ENCODE results near the gene HHIP. TPM values are rescaled to one million over a fixed set of nuclear protein-coding genes. Genes with fewer than 3 reads are reported as not detected.

The HHIP gene
- total RNA-seq, 1 experiment from 2014 or later: 161 TPM

DNA sequence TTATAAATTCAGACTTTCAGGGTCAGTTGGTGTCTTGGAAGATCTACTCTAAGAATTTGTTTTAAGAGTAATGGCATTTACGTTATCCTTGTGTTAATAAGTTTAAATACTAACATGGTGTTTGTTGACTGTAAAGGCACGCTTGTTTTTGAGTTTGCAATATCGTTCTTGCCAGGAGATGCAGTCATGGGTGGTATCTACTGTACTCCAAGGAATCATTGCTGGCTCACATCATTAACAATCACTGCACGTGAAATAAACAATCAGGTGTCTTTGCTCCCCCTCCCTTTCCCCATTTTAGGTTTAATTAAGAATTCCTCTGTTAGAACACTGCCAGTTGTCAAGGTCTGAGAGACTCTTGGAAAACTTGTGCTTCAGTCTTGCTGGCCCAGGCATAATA, 1.6 kb downstream of the HHIP start:
- DNase-seq: no peak
- Histone ChIP-seq H3K9me3 (replicated peaks) (no peaks in the 10 kb centered on the region), H3K36me3 (peaks cover 18% of the 10 kb centered on the region), H3K4me3 (peak overlapping the region; percentile 77), H3K27ac (peak overlapping the region; percentile 84), H3K4me1 (peaks cover 18% of the 10 kb centered on the region), H3K27me3 (no peaks in the 10 kb centered on the region)

DNA sequence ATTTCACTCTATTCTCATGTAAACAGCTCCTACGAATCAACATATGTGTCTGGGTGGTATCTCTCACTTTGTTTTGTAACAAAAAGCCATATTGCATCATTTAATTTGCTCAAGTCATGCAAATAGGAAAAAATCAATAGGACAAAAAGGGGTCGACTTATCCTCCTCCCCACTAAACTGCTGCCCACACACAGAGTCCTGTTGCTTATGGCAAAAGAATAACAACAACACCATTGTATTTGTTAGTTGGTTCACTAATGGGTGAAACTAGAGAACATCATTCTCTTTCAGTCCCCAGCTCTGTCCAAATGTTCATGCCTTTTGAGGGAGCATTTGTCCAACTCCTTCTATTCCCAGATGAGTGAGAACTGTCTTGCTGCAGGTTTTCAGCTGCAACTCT, 2.1 kb downstream of the HHIP start:
- Histone ChIP-seq H3K4me1 (peaks cover 23% of the 10 kb centered on the region), H3K27ac (peak overlapping the region; percentile 84), H3K4me3 (peak overlapping the region; percentile 77), H3K36me3 (peaks cover 23% of the 10 kb centered on the region), H3K9me3 (replicated peaks) (no peaks in the 10 kb centered on the region), H3K27me3 (no peaks in the 10 kb centered on the region)
- peak; percentile 53 to 80 for DNase-seq

DNA sequence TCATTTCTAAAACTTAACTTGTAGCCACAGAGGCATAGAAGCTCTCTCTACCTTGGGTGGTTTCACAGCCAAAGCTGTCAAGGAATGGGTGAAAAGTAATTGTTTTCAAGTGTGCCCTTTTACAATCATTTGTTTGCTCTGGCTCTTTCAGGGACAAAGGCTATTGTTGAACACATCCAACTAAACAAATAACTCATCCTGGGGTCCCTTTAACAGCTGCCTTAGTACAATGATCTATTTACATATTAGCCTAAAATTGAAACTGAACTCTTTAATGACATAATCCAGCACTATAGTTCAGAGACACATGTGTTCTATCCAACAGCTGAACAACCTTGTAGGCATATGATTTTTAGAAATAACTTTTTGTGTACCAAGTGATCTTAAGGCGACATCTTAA, 3.7 kb downstream of the HHIP start:
- Histone ChIP-seq H3K36me3 (peaks cover 39% of the 10 kb centered on the region), H3K4me3 (peak overlapping the region; percentile 77), H3K27me3 (no peaks in the 10 kb centered on the region), H3K4me1 (peaks cover 36% of the 10 kb centered on the region), H3K9me3 (replicated peaks) (no peaks in the 10 kb centered on the region), H3K27ac (peak overlapping the region; percentile 84)
- peak in 1 of 2 experiments; percentile 63 for DNase-seq

DNA sequence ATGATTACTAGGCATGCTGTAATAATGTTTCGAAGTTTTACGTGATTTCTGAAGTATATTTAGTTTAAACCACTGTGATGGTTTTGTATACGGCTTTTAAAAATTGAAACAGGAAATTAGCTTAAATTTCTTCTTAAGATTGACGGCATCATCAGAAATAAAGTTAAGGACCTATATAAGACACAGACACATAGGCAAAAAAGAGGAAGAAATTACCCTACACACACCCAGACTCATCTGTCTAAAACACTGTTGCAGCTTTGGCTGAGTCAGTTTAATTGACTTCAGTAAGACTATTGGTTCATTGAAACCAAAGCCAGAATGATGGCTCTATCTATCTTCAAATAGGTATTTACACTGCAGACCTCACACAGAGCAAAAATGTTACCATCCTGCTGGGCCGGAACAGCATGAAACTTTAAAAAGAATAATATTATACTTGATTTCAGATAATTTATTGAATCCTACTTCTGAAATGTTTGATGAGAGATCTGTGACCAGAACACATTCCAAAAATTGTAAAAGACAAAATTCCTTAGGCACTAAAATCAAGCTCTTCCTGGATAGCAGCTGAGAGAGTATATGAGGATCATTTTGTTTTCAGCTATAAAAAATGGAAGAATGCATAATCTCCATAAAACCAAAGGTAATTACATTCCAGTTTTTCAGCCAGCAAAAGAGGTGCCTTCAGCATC, 4.5 kb downstream of the HHIP start:
- Histone ChIP-seq H3K4me3 (peak overlapping the region; percentile 77), H3K36me3 (peaks cover 47% of the 10 kb centered on the region), H3K27ac (peak overlapping the region; percentile 84), H3K27me3 (no peaks in the 10 kb centered on the region), H3K9me3 (replicated peaks) (no peaks in the 10 kb centered on the region), H3K4me1 (peaks cover 36% of the 10 kb centered on the region)
- DNase-seq: peak in 1 of 2 experiments; percentile 57

DNA sequence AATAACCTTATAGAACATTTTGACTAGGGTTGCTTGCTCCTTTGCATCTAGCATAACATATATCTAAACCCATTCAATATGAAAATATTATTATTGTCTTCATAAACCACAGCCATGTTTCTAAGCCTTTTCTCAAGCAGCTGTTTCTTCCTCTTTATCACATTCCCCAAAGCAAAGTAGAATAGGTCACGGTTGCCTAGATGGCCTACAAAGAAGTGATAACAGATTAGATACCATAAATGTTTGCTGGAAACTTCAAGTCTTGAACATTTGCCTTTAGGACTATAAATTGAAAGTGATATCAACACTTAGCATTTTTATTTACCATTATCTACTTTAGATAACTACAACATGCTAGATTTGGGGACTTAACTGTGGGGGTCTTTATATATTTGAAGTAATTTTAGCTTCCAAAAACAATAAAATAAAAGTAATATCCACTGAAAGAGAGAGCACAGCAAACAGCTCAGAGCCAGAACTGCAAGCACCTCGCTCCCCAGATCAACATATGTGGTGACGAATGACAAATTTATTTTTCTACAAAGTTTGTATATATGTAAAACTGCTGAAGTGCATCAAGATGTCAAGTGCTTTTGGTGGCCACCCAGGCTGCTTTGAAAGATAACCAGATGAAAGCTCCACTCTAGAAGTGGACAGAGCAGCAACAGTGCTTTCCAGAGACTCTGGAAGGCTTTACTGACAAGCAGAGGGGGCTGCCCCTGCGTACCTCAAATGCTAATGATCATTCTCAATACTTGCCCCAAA, 8.0 kb downstream of the HHIP start:
- H3K9me3 ChIP-seq (replicated peaks): no peaks in the 10 kb centered on the region
- H3K36me3 ChIP-seq: peaks cover 73% of the 10 kb centered on the region
- no peak overlapping the region for H3K4me3 ChIP-seq
- peak; percentile 29 to 55 for DNase-seq
- H3K27ac ChIP-seq: peak overlapping the region; percentile 55
- H3K27me3 ChIP-seq: no peaks in the 10 kb centered on the region
- peaks cover 36% of the 10 kb centered on the region for H3K4me1 ChIP-seq

DNA sequence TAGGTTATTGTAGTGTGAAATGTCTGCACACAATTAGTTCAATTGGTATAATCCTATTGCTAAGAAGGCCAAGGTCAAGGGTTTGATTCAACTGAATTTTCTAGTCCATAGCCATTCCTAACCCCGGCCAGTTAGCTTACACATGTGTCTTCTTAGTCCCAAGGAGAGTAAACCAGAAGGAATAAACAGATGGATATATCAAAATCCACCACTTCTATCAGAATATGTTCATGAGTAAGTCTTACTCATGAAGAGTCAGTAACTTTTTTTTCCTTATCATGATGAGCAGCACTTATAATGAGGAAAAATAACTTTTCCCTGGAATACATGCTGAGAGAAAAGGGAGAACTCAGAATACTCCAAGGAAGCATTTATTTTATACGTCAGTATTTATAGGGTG, 9.5 kb downstream of the HHIP start:
- Histone ChIP-seq H3K27ac (no peak overlapping the region), H3K4me3 (no peak overlapping the region), H3K4me1 (peaks cover 36% of the 10 kb centered on the region), H3K27me3 (no peaks in the 10 kb centered on the region), H3K9me3 (replicated peaks) (no peaks in the 10 kb centered on the region), H3K36me3 (peaks cover 85% of the 10 kb centered on the region)
- DNase-seq: no peak

DNA sequence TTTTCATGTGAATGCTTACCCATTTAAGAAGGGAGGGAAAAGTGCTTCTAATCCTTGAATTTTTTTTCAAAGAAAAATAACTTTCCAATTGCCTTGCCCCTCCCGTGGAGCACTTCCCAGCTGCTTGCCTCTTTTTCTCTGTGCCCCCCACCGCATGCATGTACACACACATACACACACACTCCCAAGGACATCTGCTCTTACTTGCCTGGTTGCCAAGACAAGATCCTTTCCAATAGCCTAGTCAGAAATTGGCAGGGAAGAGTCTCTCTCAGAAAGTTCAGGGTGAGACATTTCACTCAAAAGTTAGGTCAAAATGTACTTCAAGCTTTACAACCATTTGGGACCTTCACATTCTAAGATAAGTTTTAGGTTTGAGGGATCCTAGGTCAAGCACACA, 10.9 kb downstream of the HHIP start:
- Histone ChIP-seq H3K9me3 (replicated peaks) (no peaks in the 10 kb centered on the region), H3K27me3 (no peaks in the 10 kb centered on the region), H3K4me1 (peaks cover 25% of the 10 kb centered on the region), H3K4me3 (no peak overlapping the region), H3K36me3 (peaks cover 95% of the 10 kb centered on the region), H3K27ac (no peak overlapping the region)
- no peak for DNase-seq

DNA sequence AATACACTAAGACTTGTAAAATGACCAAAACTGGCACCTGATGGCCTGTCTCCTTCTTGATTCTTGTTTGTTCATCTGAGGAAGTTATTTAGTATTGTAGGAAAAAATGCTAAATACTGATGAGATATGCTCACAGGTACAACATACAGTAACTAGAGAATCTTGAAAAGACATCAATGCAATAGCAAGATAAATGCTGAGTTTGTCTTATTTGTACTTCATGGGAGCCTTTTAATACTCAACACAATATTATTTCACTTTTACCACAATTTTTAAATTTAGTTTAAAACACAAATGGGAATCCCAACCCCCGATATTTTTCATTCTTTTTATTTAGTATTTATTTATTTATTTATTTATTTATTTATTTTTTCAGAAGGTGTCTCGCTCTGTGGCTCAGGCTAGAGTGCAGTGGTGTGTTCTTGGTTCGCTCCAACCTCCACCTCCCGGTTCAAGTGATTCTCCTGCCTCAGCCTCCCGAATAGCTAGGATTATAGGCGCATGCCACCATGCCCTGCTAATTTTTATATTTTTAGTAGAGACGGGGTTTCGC, 12.1 kb downstream of the HHIP start:
- H3K27ac ChIP-seq: no peak overlapping the region
- H3K9me3 ChIP-seq (replicated peaks): no peaks in the 10 kb centered on the region
- no peak for DNase-seq
- peaks cover 12% of the 10 kb centered on the region for H3K4me1 ChIP-seq
- H3K36me3 ChIP-seq: peaks cover 95% of the 10 kb centered on the region
- H3K4me3 ChIP-seq: no peak overlapping the region
- H3K27me3 ChIP-seq: no peaks in the 10 kb centered on the region

DNA sequence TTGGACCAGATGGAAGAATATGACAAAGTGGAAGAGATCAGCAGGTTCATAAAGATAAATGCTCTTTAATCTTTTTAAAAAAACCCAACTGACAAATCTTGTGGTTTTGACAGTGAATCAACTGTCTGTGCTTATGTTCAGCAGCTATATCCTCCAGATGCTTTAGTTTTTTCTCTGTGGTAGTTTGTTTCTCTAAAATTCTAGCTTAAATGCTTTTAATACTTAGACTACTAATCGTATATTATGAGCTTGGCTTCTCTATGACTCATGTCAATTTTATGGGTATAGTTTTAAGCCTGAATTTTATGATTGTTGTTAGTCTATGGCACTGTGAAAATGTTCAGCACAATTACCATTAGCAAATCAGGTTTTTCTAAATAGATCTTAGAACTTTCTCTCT, 12.9 kb downstream of the HHIP start:
- no peak for DNase-seq
- peaks cover 4% of the 10 kb centered on the region for H3K4me1 ChIP-seq
- H3K36me3 ChIP-seq: peaks cover 94% of the 10 kb centered on the region
- H3K4me3 ChIP-seq: no peak overlapping the region
- no peaks in the 10 kb centered on the region for H3K9me3 ChIP-seq (replicated peaks)
- H3K27me3 ChIP-seq: no peaks in the 10 kb centered on the region
- H3K27ac ChIP-seq: no peak overlapping the region

DNA sequence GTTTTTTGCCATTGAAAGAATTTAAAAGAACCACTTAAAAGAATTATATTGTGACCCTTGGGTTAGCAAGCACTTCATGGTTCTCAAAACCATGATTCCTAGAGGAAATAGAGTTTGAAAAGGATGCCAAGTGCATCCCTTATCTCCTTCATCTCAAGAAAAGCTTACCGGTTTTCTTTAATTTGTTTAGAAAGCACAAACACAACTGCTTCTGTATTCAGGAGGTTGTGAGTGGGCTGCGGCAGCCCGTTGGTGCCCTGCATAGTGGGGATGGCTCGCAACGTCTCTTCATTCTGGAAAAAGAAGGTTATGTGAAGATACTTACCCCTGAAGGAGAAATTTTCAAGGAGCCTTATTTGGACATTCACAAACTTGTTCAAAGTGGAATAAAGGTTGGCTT, 13.5 kb downstream of the HHIP start:
- H3K27ac ChIP-seq: no peak overlapping the region
- H3K9me3 ChIP-seq (replicated peaks): no peaks in the 10 kb centered on the region
- no peak overlapping the region for H3K4me3 ChIP-seq
- no peak for DNase-seq
- H3K27me3 ChIP-seq: no peaks in the 10 kb centered on the region
- no peaks in the 10 kb centered on the region for H3K4me1 ChIP-seq
- H3K36me3 ChIP-seq: peaks cover 94% of the 10 kb centered on the region

DNA sequence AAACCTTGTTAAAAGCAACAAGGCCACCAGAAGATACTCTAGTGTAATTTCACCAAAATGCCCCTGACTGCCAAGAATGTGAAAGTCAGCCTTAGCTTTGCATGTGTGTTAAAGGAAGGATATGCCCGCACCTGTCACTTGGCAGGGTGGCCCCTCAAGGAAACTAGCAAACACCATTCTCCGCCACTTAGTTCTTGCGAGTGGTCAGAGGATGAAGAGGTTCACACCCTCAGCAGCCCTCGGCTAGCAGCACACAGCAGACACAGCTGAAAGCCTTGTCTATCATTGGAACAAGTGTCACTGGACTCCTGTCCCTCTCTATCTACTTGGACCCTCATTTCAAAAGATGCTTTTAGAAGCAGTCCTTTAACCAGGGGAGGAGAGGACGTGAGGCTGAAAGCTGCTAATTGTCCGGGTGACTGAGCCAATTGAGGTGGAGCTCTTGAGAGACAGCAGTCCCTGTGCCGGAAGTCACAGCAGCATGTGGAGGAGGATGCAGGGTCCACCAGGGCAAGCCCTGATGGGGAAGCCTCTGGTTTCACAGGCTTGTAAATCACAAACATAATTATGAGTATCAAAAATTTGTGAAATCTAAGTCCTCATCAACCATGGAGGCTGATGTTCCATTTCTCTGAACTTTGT, 18.0 kb downstream of the HHIP start:
- H3K27me3 ChIP-seq: no peaks in the 10 kb centered on the region
- no peak overlapping the region for H3K4me3 ChIP-seq
- H3K27ac ChIP-seq: no peak overlapping the region
- no peak for DNase-seq
- H3K36me3 ChIP-seq: peaks cover 94% of the 10 kb centered on the region
- no peaks in the 10 kb centered on the region for H3K4me1 ChIP-seq
- no peaks in the 10 kb centered on the region for H3K9me3 ChIP-seq (replicated peaks)

DNA sequence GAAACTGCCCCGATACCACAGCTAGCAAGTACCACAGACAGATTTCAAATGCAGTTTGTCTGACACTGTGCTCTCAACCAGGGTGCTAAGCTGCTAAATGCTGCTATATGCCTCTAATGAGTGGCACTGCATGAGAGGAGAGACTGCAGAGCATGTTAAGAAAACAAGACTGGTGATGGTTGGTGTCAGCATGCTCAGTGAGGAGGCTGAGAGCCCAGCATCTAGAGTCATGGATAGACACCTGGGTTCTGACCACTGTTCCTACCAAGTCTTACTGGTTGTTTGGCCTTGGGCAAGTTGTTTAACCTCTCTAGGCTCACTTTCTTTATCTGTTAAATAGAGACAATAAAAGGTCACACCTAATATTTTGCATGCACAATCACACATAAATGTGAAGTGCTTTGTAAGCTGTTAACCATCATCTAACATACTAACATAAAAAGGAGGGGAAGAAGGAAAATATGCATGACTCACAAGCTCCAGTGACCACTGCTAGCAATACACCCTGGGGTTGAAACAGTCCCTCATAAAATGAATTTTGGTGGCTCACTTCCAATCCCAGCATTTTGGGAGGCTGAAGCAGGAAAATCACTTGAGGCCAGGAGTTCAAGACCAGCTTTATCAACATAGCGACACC, 20.7 kb downstream of the HHIP start:
- DNase-seq: no peak
- H3K9me3 ChIP-seq (replicated peaks): no peaks in the 10 kb centered on the region

DNA sequence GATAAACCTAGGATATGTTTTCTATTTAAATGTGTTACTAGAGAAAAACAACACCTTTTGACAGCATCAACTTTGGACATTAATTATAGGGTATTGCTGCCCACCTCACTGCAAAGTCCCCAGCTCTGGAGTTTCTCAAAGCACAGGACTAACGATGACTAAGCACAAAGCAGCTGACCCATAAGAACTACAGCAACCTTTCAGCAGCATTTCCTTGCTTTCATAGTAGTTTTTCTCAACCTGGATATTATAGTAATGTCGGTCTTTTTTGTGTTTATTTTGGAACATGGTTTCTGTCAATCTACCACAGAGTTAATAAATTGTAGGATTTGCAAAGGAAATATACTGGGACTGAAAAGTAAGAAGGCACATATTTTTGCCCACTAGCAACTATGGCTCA, 21.5 kb downstream of the HHIP start:
- H3K27ac ChIP-seq: no peak overlapping the region

More for the DNA sequence above, 20.7 kb downstream of the HHIP start:
- H3K27ac ChIP-seq: no peak overlapping the region
- no peaks in the 10 kb centered on the region for H3K27me3 ChIP-seq
- no peak overlapping the region for H3K4me3 ChIP-seq
- no peaks in the 10 kb centered on the region for H3K4me1 ChIP-seq
- H3K36me3 ChIP-seq: peaks cover 83% of the 10 kb centered on the region

DNA sequence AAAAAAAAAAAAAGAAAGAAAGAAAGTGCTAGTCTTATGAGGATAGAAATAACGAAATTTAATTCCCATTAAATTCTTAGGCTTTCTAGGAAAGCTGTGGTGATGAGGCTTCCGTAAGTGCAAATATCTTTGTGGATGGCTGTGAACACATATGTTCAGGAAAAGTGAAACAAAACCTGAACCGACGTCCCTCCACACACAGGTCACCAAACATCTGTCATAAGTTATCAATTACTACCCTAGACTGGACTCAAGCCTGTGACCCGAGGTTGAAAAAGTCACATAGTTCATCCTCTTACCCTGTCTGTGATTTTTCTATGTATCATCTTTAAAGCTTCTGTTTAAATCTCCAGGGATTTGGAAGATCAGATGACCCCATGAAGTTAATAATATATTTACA, 24.8 kb downstream of the HHIP start:
- Histone ChIP-seq H3K27me3 (no peaks in the 10 kb centered on the region), H3K36me3 (peaks cover 85% of the 10 kb centered on the region), H3K4me1 (0 out of 2 replicates have a peak, but pooled peaks cover 3% of the 10 kb centered on the region), H3K4me3 (no peak overlapping the region), H3K27ac (no peak overlapping the region), H3K9me3 (replicated peaks) (no peaks in the 10 kb centered on the region)
- peak in 1 of 2 experiments; percentile 26 for DNase-seq

More for the DNA sequence above, 21.5 kb downstream of the HHIP start:
- DNase-seq: no peak
- no peaks in the 10 kb centered on the region for H3K9me3 ChIP-seq (replicated peaks)
- no peaks in the 10 kb centered on the region for H3K4me1 ChIP-seq
- H3K27me3 ChIP-seq: no peaks in the 10 kb centered on the region
- H3K36me3 ChIP-seq: peaks cover 85% of the 10 kb centered on the region
- H3K4me3 ChIP-seq: no peak overlapping the region
